ENCODE measurements around the gene KPNA6. TPM values are rescaled to one million over a fixed set of nuclear protein-coding genes. Genes with fewer than 3 reads are reported as not detected.
"Not testable (repeated sequence)": the region's sequence is repeated elsewhere in the genome, so short reads cannot be mapped to it uniquely, and the experiment has no call there.

Gene KPNA6
- total RNA-seq = 36.3 TPM

DNA sequence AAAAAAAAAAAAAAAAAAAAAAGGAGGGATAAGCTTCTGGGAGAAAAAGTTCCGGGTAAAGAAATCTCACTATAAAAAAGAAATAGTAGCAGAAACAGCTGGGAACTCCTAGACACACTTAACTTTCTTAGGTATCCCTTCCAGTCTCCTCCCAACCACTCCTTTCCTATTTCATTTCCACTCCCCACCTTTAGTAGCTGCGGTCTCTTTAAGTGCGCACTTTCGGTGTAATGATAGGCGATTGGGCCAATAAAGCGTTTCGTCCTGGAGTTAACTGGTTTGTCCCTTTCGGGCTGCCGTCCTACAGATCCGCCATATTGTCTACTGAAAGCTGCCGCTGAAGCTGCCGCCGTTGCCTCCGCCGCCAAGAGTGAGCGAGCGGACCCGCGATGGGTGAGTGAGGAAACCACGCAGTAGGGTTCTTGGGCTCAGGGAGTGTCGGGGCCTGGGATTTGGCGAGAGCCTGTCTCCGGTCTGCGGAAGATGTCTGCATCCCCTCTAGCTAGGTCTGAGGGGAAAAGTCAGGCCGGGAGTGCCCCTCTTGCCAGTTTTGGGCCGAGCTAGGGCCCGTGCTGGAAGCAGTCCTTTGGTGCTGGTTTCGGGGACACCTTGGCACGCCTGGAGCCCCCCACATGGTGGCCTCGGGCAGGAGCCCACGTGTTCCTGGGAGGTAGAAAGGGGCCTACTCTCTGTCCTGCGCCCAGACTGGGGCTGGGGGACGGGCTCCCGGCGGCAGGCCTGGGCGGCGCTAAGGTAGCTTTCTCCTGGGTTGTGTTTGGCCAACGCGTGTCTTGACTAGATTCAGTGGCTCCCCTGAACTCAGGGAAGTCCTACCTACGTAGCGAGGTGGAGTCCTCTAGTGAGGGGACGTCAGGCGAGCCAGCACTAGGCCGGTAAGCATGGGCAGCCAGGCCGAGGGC, at the start of gene KPNA6:
Gene KPNA6, plus strand, starts transcription at position 315 of the 920 bp plus-strand sequence. Its CDS starts 75 bp downstream, at position 390.
- DNase-seq = peak; percentile 97

DNA sequence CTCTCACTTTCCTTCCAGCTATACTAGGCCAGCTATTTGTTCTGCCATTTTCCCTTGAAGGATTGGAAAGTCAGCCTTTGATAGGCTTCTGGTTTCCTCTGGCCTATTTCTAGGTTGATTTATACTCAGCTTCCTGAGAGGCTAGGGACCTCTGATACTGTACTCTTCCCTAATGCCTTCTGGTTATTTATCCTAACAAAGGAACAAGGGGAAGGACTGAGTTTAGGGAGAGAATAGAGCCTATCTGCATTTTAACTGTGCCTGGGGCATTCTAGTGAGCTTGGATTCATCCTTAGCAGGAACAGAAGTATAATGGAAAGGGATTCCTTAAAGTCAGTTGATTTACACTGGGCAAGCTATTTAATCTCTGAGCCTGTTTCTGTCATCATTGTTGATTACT, 46.9 kb upstream of the KPNA6 start:
- DNase-seq = no peak

DNA sequence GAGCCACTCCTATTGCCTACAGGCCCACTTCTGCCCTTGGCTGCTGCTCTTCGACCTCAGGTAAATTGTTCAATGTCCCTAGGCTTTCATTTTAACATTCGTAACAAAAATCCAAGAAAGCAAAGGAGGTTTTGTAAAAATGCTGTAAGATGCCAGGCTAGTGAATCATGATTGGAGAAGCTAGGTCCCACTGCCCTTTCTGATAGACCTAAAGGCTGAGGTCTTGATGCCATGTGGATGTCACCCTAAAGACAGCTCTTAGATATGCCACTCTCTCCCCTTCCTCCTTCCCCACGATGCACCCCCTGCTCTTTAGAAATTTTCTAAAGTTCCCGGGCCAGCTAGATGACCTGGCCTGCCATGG, 45.0 kb upstream of the KPNA6 start:
- no peak for DNase-seq

DNA sequence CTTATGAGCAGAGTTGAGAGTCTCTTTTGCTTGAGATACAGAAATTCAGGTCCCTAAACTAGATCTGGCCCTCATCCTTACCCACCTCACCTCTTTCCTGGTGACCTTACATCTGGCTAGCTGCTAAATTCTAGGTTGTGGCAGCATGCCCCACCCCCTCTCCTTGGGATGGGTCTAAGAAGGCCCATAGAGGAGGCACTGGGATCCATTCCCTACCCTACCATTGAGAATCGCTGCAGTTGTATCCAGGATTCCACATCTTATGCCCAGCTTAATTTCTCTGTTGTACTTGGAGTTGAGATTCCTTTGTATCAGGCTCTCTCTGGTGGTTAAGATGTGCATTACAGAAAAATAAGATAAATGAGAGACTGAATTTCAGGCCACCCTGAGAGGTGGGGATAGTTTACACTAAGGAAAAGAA, 44.6 kb upstream of the KPNA6 start:
- peak; percentile 92 for DNase-seq

DNA sequence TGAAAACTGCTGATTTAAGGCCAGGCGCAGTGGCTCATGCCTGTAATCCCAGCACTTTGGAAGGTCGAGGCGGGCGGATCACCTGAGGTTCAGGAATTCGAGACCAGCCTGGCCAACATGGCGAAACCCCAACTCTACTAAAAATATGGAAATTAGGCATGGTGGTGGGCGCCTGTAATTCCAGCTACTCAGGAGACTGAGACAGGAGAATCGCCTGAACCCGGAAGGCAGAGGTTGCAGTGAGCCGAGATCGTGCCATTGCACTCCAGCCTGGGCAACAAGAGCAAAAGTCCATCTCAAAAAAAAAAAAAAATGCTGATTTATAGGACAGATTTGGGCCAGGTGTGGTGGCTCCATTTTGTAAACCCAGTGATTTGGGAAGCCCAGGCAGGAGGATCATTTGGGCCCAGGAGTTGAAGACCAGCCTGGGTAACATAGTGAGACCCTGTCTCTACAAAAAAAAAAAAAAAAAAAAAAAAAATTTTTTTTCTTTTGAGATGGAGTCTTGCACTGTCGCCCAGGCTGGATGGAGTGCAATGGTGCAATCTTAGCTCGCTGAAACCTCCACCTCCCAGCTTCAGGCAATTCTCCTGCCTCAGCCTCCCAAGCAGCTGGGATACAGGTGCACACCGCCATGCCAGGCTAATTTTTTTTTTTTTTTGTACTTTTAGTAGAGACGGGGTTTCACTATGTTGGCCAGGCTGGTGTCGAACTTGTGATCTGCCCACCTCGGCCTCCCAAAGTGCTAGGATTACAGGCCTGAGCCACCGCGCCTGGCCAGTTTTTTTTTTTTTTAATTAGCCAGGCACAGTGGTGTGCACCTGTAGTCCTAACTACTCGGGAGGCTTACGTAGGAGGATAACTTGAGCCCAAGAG, 42.0 kb upstream of the KPNA6 start:
- not testable (repeated sequence) for DNase-seq

DNA sequence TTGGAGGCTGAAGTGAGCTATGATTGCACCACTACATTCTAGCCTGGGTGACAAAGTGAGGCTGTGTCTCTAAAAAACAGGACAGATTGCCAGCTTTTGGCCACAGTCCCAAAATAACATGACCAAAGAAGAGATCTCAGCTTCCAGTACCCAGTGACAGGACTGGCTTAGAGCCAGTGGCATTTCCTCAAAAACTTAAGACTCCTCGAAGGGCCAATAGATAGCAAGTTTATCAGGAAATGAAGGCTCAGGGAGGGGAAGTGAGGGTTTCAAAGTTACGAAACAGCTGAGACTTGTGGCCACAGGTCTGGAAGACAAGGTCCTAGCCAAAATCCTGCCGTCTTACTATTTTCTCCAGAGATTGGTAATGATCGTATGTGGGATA, 41.4 kb upstream of the KPNA6 start:
- DNase-seq = peak; percentile 78

DNA sequence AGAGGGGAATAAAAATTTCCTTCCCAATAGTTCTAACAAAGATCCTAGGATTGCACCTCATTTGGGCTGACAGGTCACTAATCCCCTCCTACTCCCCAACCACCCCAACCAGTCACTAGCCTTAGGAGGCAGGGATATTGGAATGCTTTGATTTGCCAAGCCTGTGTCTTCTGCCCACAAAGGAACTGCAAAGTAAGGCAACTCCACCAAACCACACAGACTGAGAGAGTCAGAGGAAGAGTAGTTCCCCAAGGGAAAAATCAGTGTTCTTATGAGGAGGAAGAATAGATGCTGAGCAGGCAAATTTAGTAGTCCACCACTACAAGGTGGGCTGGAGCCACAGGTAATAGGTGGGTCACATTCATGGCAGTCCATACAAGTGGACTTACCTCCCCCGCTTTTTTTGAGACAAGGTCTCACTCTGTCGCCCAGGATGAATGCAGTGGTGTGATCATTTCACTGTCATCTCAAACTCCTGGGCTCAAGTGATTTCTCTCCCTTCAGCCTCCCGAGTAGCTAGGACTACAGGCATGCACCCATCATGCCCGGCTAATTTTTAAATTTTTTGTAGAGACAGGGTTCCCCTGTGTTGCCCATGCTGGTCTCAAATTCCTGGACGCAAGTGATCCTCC, 38.8 kb upstream of the KPNA6 start:
- no peak for DNase-seq

DNA sequence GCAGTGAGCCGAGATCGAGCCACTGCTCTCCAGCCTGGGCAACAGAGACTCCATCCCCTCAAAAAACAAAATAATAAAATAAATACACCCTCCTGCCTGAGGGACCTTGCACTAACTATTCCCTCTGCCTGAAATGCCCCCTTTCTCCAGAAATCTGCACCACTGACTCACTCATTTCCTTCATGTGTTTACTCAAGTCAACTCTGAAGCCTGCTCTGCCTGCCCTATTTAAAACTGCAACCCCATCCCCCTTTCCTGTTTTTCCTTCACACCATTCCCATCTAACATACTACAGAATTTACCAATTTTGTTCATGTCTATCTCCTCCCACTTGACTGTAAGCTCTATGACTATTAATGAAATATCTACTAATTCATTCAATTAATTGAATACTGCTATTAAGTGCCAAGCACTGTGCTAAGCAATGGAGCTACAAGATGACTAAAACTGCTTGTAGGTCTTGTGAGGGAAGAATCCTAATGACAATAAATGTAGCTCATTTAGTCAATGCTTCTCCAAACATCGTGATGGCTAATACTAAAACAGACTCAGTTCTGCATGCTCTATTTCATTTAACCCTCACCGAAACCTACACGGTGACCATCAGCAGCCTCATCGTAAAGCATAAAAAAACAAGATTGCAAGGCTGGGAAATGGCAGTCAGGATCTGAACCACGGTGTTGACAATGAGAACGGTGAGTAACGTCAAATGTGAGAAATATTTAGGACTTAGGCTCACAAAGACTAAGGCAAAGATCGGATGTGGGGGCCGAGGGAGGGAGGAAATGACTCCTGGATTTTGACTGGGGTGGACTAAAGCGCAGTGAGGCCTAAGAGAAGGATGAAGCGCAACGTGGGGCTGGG, 35.9 kb upstream of the KPNA6 start:
- DNase-seq = no peak

DNA sequence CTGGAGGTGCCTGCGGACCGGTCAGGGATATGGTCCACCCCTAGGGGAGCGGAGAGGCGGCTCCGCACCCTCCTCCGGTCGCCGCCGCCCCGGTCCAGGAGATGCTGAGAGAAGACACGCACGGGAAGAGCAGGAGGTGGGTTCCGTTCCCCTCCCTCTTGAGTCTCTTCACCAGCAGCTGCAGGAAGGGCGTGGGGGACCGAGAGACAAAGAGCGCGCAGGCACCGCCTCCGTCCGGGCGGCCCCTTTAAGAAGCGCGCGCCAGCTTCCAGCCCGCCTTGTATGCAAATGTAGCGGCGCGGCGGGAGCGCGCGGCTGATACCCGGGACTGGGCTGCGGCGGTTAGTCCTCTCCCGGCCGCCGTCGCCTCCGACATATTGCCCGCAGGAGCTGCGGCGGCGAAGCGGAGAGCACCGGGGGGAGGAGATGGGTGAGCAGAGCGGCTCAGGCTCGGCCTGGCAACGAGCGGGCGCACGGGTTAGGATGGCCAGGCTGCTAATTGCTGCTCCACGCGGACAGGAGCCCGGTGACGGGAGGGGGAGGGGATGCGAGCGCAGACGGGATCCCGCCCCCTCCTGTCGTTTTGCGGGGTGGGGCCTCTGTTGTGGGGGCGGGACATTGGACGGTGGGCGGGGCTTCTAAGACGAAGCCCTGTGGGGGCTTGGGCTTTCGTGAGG, 35.1 kb upstream of the KPNA6 start, which contains the start of gene TMEM39B:
Gene TMEM39B, plus strand, starts transcription at position 318 of the 677 bp plus-strand sequence. Its CDS starts 109 bp downstream, at position 427.
- peak; percentile 99 for DNase-seq

DNA sequence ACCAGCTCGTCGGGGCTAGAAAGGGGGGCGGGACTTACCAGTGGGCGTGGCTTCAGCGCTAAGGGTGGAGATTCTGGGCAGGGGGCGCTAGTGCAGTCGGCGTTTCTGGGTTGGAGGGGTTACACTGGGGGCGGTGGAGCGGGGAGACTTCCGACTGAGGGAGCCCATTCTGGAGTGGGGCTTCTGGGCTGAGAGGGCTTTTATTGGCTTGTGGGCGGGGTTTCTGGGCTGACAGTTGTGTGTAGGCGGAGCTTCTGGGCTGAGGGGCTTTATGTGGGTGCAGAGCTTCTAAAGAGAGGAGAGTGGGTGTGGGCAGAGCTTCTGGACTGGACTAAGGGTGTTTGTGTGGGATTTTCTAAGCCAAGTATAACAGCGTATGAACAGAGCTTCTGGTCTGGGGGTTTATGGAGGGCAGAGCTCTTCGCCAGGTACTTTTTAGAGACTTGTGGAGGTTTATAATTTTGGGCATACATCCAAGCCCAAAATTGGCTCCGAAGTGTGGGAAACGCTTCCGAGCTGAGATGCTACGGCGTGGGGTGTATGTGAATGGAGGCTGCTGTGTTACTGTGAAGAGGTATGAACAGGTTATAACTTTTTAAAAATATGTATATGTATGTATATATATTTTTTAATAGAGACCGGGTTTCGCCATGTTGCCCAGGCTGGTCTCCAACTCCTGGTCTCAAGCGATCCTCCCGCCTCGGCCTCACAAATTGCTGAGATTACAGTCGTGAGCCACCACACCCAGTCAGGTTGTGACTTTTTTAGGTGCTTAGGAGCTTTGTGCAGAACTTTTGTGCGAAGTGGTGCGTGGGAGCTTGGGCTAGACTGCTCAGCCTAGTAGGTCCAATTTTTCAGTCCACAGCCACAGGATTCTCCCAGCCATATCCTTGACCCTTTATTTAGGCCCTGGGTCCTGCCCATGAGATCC, 34.3 kb upstream of the KPNA6 start:
- no peak for DNase-seq

DNA sequence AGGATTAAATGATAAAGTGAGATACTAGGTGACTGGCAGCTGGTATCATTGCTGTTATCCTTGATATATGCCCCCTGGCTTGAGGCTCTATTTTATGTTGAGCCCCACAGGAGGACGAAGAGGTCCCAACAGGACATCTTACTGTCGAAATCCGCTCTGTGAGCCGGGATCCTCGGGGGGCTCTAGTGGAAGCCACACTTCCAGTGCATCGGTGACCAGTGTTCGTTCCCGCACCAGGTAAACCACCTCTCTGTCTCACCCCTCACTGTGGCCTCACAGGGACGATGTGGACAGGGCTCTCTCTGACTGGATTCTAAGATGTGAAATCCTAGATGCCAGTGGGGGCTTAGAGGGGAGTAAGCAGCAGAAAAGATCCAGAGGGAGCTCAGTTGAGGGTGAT, 33.0 kb upstream of the KPNA6 start:
- no peak for DNase-seq

DNA sequence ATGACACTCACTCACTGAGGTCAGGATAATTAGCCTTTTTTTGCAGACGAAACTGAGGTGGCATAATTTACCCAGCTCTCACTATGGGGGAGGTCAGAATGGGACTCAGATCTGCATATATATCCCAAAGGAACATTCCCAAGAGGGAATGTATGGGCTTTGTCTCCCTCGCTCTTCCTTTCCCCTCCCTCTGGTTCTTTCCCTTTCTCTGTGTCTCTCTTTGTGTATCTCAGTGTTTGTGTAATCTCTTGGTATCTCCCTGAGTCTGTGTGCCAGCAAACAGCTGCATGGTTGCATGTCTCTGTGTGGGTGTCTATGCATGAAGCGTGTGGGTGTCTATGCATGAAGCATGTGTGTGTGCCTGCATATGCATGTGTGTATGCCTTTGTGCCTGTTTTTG, 30.4 kb upstream of the KPNA6 start:
- no peak for DNase-seq

DNA sequence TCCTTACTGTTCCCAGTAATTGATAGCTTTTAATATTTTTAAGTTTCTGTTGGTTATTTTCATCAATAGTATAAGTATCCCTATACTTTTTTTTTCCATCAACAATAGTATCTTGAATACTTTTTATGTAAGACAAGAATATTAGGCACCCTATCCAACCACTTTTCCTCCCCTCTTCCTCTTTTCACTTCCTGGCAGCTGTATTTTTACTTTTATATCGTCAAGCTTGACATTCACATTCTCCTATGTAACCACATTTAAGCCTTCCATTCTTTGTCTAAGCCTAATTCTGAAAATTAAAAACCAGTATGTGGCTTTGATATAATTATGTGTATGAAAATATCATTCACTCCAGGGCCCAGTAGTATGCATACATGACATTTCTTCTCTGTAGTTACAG, 25.8 kb upstream of the KPNA6 start:
- no peak for DNase-seq

DNA sequence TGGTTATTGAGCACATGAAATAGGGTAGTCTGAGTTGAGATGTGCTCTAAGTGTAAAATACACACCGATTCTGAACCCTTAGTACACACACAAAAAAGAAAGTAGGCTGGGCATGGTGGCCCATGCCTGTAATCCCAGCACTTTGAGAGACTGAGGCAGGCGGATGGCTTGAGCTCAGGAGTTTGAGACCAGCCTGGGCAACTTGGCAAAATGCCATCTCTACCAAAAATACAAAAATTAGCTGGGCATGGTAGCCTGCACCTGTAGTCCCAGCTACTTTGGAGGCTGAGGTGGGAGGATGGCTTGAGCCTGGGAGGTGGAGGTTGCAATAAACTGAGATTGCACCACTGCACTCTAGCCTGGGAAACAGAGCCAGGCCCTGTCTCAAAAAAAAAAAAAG, 21.5 kb upstream of the KPNA6 start:
- DNase-seq = not testable (repeated sequence)

DNA sequence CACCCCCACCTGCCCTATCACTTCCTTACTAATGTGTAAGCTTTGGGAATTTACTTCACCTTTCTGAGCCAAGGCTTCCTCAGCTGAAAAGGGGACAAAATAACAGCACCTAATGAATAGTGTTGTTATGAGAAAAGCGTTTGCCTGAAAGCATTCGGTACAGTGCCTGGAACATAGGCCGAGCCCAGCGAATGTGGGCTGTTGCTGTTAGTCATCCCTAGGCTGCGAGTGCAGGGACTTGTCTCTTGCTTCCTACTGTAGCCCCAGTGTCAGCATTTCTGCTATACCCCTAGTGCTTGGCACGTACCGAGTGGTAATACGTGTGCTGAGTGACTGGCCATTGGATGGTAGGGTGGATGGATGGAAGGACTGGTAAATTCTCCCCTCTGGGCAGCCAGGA, 16.7 kb upstream of the KPNA6 start:
- no peak for DNase-seq

DNA sequence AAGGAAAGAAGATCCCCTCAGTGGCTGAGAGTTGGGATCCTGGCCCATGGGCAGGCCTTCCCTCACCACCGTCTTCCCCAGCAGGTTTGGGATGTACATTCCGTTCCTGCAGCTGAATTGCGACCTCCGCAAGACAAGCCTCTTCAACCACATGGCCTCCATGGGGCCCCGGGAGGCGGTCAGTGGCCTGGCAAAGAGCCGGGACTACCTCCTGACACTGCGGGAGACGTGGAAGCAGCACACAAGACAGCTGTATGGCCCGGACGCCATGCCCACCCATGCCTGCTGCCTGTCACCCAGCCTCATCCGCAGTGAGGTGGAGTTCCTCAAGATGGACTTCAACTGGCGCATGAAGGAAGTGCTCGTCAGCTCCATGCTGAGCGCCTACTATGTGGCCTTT, 16.3 kb upstream of the KPNA6 start:
- no peak for DNase-seq

DNA sequence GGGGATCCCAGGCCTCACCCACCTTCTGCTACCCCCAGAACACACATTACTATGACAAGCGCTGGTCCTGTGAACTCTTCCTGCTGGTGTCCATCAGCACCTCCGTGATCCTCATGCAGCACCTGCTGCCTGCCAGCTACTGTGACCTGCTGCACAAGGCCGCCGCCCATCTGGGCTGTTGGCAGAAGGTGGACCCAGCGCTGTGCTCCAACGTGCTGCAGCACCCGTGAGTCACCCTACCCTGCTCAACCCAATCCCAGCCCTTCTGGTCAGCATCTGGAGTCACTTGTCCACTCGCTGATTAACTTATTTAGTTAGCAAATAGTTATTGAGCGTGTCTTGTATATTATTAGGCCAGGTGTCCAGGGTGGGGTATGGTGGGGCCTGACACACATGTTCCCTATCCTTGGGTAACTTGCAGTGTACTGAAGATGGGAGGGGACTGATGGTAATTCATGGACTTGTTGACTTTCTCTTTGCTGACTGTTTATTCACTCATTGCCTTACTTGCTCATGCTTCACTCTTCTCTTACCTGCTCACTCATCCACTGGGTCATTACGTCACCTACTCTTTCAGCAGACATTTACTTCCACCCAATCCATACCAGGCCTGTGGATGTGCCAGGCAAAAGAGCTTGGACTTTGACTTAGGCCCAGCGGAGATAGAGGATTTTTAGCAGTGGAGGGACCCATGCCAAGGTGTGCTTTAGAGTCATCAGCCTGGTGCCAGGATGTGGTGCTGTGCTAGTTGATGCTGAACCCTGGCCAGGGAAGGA, 12.9 kb upstream of the KPNA6 start:
- DNase-seq = no peak

DNA sequence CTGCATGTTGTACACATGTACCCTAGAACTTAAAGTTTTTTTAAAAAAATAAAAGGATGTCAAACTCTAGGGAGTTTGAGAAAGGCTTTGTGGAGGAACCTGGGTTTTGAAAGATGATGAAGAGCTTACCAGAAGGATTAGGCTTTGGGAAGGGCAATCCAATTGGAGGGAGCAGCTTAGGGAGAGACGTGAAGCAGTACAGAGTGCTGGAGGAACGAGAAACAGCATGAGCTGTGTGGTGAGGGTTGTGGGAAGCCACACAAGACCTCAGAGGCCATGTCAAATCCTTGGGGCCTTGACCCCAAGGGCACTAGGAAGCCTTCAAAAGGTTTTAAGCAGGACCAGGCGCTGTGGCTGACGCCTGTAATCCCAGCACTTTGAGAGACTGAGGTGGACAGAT, 8.4 kb upstream of the KPNA6 start:
- DNase-seq = no peak

DNA sequence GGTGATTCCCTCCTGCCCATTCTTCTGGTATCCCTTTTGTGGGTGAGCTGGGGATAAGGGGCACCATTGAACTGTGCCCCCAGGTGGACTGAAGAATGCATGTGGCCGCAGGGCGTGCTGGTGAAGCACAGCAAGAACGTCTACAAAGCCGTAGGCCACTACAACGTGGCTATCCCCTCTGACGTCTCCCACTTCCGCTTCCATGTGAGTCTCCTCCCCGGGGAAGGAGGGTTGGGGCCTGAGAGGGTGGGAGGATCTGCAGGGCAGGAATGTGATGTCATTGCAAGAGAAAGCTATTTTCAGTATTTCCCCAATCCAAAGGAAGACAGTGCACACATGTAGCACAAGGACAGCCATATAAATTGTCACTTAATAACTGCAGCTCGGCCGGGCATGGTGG, 7.5 kb upstream of the KPNA6 start:
- no peak for DNase-seq

Measured in tongue (tissue), 2 donors.